Chondrocyte (in vitro differentiated cells): ENCODE data around the gene ZMYND11. TPM values are rescaled to one million over a fixed set of nuclear protein-coding genes. Genes with fewer than 3 reads are reported as not detected.

ENCODE experiments used
- DNase-seq: peaks from one replicate; pipeline ENCODE4 v3.0.0; 2021; ENCODE audit warnings: mixed read lengths, low spot score
- H3K27ac Mint-ChIP-seq: one replicate; pipeline ENCODE4 v1.8.0; 2021; ENCODE audit warnings: mild to moderate bottlenecking, moderate library complexity, mixed read lengths; ENCODE audit not compliant: unreplicated experiment
- H3K27me3 Mint-ChIP-seq: 2 replicates; pipeline ENCODE4 v1.8.0; 2021; ENCODE audit warnings: low read depth, mixed read lengths
- H3K36me3 Mint-ChIP-seq: 2 replicates; pipeline ENCODE4 v1.8.0; 2021; ENCODE audit warnings: low read depth, mixed read lengths
- H3K4me1 Mint-ChIP-seq: 2 replicates; pipeline ENCODE4 v1.8.0; 2021; ENCODE audit warnings: low read depth, mild to moderate bottlenecking, mixed read lengths
- H3K4me3 Mint-ChIP-seq: one replicate; pipeline ENCODE4 v1.8.0; 2021; ENCODE audit warnings: mild to moderate bottlenecking, moderate library complexity, mixed read lengths; ENCODE audit not compliant: unreplicated experiment
- H3K9me3 Mint-ChIP-seq: 2 replicates; pipeline ENCODE4 v1.8.0; 2021; ENCODE audit warnings: low read depth, mixed read lengths
- CTCF ChIP-seq: fragments of 200-600 bp; sonication (generic); IDR thresholded peaks from 2 replicates; pipeline ENCODE4 v1.5.0; 2021; ENCODE audit warnings: antibody characterized with exemption, mild to moderate bottlenecking, moderate library complexity
- total RNA-seq: library from RNA; stranded (reverse); gene quantifications from 3 replicates; pipeline ENCODE4 v1.2.1, GENCODE V29; 2021

Gene ZMYND11
- total RNA-seq, 1 donor from 2014 or later = 72.0 TPM

DNA sequence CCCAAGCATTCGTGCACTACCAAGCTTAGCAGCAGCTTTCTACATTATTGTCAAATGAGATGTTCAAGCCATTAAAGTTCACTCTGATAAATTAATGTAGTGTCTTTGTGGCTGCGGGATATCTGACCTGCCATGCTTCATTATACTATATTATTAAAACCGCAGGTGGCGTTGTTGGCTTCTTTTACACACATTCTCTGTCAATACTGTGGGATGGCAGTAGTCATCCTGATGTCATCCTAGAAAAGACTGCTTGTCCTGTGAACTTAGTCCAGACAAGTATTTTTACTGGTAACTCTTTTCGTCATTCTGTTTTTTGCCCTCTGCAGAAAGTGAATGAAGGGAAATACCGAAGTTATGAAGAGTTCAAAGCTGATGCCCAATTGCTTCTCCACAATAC lies 103.9 kb downstream of the ZMYND11 start:
- peak; percentile 37 for TF ChIP-seq CTCF
- peak overlapping the region; percentile 33 for H3K27ac Mint-ChIP-seq
- DNase-seq = no peak
- peaks cover 11% of the 10 kb centered on the region for H3K36me3 Mint-ChIP-seq
- H3K9me3 Mint-ChIP-seq = no peaks in the 10 kb centered on the region
- peaks cover 17% of the 10 kb centered on the region for H3K4me1 Mint-ChIP-seq
- no peaks in the 10 kb centered on the region for H3K27me3 Mint-ChIP-seq
- H3K4me3 Mint-ChIP-seq = no peak overlapping the region

DNA sequence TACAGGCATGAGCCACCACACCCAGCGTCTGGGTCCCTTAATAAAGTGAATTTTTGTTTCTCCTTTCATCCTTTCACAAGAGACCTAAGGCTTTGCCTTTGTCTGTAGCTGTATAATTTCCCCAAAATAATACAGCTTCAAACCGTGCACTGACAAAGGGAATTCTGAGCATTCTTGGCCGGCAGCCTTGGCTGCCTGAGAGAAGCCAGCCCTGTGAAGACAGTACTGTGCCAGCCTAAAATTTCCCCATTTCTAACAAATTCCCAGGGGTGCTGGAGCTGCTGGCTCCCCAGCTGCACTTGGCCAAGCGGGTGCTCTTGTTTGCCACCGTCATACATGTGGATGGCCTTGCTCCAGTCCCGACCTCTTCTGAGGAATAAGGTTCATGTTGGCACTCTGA lies 106.2 kb downstream of the ZMYND11 start:
- H3K36me3 Mint-ChIP-seq = peaks cover 12% of the 10 kb centered on the region
- H3K27ac Mint-ChIP-seq = peak overlapping the region; percentile 32
- no peak overlapping the region for H3K4me3 Mint-ChIP-seq
- DNase-seq = no peak
- TF ChIP-seq CTCF = no peak
- no peaks in the 10 kb centered on the region for H3K9me3 Mint-ChIP-seq
- H3K27me3 Mint-ChIP-seq = no peaks in the 10 kb centered on the region
- H3K4me1 Mint-ChIP-seq = peaks cover 5% of the 10 kb centered on the region

DNA sequence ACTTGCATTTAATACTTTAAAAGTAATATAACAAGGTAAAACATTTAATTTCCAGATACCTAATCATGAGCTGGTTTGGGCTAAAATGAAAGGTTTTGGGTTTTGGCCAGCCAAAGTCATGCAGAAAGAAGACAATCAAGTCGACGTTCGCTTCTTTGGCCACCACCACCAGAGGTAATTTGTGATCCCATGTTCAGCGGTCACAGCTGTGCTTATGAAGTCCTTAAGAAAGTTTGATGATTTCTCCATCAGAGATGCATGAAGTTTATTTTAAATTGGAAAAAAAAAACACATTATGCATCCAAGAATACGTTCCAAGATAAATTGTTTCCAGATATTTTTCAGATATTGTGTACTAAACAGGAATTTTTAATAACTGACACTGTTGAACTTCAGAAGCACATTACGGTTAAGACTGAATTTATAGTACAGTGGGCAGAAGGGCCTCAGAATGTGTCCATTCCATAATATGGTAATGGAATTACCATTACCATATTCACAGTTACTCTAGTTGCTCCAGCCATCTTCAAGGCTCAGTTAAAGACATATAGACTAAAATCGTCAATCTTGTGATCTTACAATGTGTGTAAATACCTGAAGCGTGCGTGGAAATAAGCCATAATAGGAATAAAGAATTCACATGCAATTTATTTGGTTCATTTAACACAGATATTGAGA lies 106.8 kb downstream of the ZMYND11 start:
- H3K36me3 Mint-ChIP-seq = peaks cover 15% of the 10 kb centered on the region
- no peaks in the 10 kb centered on the region for H3K9me3 Mint-ChIP-seq
- no peak for TF ChIP-seq CTCF
- no peak for DNase-seq
- H3K4me3 Mint-ChIP-seq = no peak overlapping the region
- peaks cover 5% of the 10 kb centered on the region for H3K4me1 Mint-ChIP-seq
- H3K27ac Mint-ChIP-seq = no peak overlapping the region
- H3K27me3 Mint-ChIP-seq = no peaks in the 10 kb centered on the region

- no peak for TF ChIP-seq CTCF
- Mint-ChIP-seq H3K4me3 (no peak overlapping the region), H3K4me1 (peaks cover 5% of the 10 kb centered on the region), H3K27me3 (no peaks in the 10 kb centered on the region), H3K27ac (no peak overlapping the region), H3K36me3 (peaks cover 29% of the 10 kb centered on the region), H3K9me3 (no peaks in the 10 kb centered on the region)
- DNase-seq = no peak
These were observed 109.0 kb downstream of the ZMYND11 start for GRCh38 chr10:244227-244626.

DNA sequence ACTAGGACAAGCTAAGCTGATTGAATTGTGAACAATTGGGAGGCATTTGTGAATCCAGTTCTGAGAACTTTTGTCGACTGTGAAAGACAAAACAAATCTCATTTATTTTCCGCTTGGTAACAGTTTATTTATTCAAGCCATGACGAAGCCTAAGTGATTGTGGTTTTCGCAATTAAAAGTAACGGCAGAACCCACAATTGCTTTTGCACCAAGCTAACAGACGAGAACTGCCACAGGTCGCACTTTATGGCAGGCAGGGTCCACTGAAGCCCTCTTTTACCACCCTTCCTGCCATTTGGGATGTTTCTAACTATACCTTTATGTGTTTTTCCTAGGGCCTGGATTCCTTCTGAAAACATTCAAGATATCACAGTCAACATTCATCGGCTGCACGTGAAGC lies 111.2 kb downstream of the ZMYND11 start:
- peaks cover 3% of the 10 kb centered on the region for H3K4me1 Mint-ChIP-seq
- no peak for DNase-seq
- no peak overlapping the region for H3K27ac Mint-ChIP-seq
- no peak overlapping the region for H3K4me3 Mint-ChIP-seq
- H3K36me3 Mint-ChIP-seq = peaks cover 39% of the 10 kb centered on the region
- no peaks in the 10 kb centered on the region for H3K9me3 Mint-ChIP-seq
- H3K27me3 Mint-ChIP-seq = no peaks in the 10 kb centered on the region
- no peak for TF ChIP-seq CTCF
